Type B pancreatic cell (in vitro differentiated cells): ENCODE data around the gene DNAH8. TPM values are rescaled to one million over a fixed set of nuclear protein-coding genes. Genes with fewer than 3 reads are reported as not detected.

Experiments
- DNase-seq: peaks from one replicate; pipeline ENCODE4 v3.0.0; 2021; ENCODE audit warnings: mixed read lengths; ENCODE audit not compliant: unreplicated experiment; ENCODE audit errors: extremely low spot score
- H3K27ac Mint-ChIP-seq: 2 replicates; pipeline ENCODE4 v1.8.0; 2021; ENCODE audit warnings: mild to moderate bottlenecking, mixed read lengths
- H3K27me3 Mint-ChIP-seq: 2 replicates; pipeline ENCODE4 v1.8.0; 2021; ENCODE audit warnings: mixed read lengths
- H3K36me3 Mint-ChIP-seq: 2 replicates; pipeline ENCODE4 v1.8.0; 2021; ENCODE audit warnings: mixed read lengths
- H3K4me1 Mint-ChIP-seq: one replicate; pipeline ENCODE4 v1.8.0; 2021; ENCODE audit warnings: mixed read lengths; ENCODE audit not compliant: unreplicated experiment
- H3K4me3 Mint-ChIP-seq: 2 replicates; pipeline ENCODE4 v1.8.0; 2021; ENCODE audit warnings: mild to moderate bottlenecking, mixed read lengths
- H3K9me3 Mint-ChIP-seq: 2 replicates; pipeline ENCODE4 v1.8.0; 2021; ENCODE audit warnings: mixed read lengths
- total RNA-seq: library from RNA; stranded (reverse); gene quantifications from 2 replicates; pipeline ENCODE4 v1.2.1, GENCODE V29; 2021; ENCODE audit warnings: low replicate concordance
- TF ChIP-seq, protein P1 (sequence below): fragments of 200-600 bp; sonication (generic); conservative IDR thresholded peaks from 2 replicates; pipeline ENCODE4 v1.5.0; 2021; ENCODE audit warnings: antibody characterized with exemption, mild to moderate bottlenecking

DNAH8 gene
- total RNA-seq, 1 donor from 2014 or later, result 0.05 TPM

- no peak for DNase-seq
- Mint-ChIP-seq H3K4me1 (no peaks in the 10 kb centered on the region), H3K36me3 (peaks cover 3% of the 10 kb centered on the region), H3K27ac (no peak overlapping the region), H3K9me3 (no peaks in the 10 kb centered on the region), H3K4me3 (no peak overlapping the region), H3K27me3 (peaks cover 8% of the 10 kb centered on the region)
- TF ChIP-seq, protein P1, sequence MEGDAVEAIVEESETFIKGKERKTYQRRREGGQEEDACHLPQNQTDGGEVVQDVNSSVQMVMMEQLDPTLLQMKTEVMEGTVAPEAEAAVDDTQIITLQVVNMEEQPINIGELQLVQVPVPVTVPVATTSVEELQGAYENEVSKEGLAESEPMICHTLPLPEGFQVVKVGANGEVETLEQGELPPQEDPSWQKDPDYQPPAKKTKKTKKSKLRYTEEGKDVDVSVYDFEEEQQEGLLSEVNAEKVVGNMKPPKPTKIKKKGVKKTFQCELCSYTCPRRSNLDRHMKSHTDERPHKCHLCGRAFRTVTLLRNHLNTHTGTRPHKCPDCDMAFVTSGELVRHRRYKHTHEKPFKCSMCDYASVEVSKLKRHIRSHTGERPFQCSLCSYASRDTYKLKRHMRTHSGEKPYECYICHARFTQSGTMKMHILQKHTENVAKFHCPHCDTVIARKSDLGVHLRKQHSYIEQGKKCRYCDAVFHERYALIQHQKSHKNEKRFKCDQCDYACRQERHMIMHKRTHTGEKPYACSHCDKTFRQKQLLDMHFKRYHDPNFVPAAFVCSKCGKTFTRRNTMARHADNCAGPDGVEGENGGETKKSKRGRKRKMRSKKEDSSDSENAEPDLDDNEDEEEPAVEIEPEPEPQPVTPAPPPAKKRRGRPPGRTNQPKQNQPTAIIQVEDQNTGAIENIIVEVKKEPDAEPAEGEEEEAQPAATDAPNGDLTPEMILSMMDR, result no peak
These were observed 23.1 kb downstream of the DNAH8 start for GRCh38 chr6:38738261-38738660.

- Mint-ChIP-seq H3K4me1 (no peaks in the 10 kb centered on the region), H3K4me3 (no peak overlapping the region), H3K9me3 (no peaks in the 10 kb centered on the region), H3K27me3 (peaks cover 5% of the 10 kb centered on the region), H3K27ac (no peak overlapping the region), H3K36me3 (peaks cover 3% of the 10 kb centered on the region)
- TF ChIP-seq, protein P1, result peak; percentile 71
- no peak for DNase-seq
These were observed 24.4 kb downstream of the DNAH8 start for GRCh38 chr6:38739532-38739931.

DNA sequence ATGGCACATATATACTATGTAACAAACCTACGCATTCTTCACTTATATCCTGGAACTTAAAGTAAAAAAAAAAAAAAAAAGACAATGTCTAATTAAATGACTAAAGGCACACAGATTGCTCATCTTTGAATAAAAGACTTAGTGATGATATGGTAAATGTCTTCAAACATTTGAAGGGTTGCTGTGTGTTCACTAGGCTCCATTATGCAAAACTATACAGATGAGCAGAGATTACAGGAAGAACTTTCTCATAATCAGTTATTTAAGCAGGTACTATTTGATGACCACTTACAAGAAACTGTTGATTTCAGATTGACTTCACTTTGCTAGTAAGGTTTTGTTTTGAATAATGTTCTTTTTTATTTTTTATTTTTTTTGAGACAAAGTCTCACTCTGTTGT, 34.4 kb downstream of the DNAH8 start:
- Mint-ChIP-seq H3K4me1 (no peaks in the 10 kb centered on the region), H3K27me3 (no peaks in the 10 kb centered on the region), H3K27ac (no peak overlapping the region), H3K4me3 (no peak overlapping the region), H3K36me3 (peaks cover 4% of the 10 kb centered on the region), H3K9me3 (no peaks in the 10 kb centered on the region)
- TF ChIP-seq, protein P1, result no peak
- no peak for DNase-seq

GRCh38 chr6:38750968-38751615, 36.0 kb downstream of the DNAH8 start:
- H3K9me3 Mint-ChIP-seq, result no peaks in the 10 kb centered on the region
- DNase-seq, result no peak
- no peak overlapping the region for H3K27ac Mint-ChIP-seq
- no peaks in the 10 kb centered on the region for H3K27me3 Mint-ChIP-seq
- peaks cover 2% of the 10 kb centered on the region for H3K4me1 Mint-ChIP-seq
- H3K4me3 Mint-ChIP-seq, result no peak overlapping the region
- H3K36me3 Mint-ChIP-seq, result peaks cover 4% of the 10 kb centered on the region
- TF ChIP-seq, protein P1, result no peak

DNA sequence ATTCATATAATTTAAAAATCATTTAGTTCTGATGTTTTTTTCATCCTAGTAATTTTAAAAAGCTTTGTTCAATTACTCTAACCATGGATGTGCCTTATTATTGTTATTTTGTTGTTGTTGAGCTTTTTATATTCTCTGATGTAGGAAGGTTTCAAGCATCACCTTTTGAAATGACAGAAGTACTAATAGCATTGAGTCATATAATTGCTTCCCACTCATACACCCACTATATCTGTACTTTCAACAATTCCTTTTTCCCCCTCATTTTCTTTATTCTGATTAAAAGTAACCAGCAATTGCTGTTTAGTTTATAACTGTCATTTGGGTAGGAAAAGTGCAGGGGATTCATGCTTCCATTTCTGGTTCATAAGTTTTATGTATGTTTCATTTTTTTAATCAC, 38.6 kb downstream of the DNAH8 start:
- Mint-ChIP-seq H3K27ac (peak overlapping the region; percentile 21), H3K4me3 (no peak overlapping the region), H3K4me1 (peaks cover 3% of the 10 kb centered on the region), H3K9me3 (no peaks in the 10 kb centered on the region), H3K27me3 (no peaks in the 10 kb centered on the region), H3K36me3 (peaks cover 4% of the 10 kb centered on the region)
- no peak for DNase-seq
- TF ChIP-seq, protein P1, result no peak
